Natural killer cell (primary cell): ENCODE data around the gene TEKT3. TPM values are rescaled to one million over a fixed set of nuclear protein-coding genes. Genes with fewer than 3 reads are reported as not detected.

ENCODE experiments used
- ATAC-seq, 3 donors: fragments of 150-1000 bp in 2 of 3; fragments of 200-7000 bp in 1 of 3; cut with Tn5 transposase; 1 replicate in 1 of 3; 2 replicates in 2 of 3; pipeline ENCODE4 v1.10.0; 2021; ENCODE audit warnings: mild to moderate bottlenecking in 2 of 3, moderate library complexity in 2 of 3
- DNase-seq, 2 donors: peaks; one replicate each; pipeline versions ENCODE4 v3.0.0 to v3.0.0-alpha.2; 2013 to 2021; ENCODE audit warnings: mixed read lengths in 1 of 2
- H3K27ac ChIP-seq: one replicate; pipeline ENCODE4 v1.5.1; 2013; ENCODE audit warnings: mild to moderate bottlenecking, low read length
- H3K27me3 ChIP-seq: one replicate; pipeline ENCODE4 v1.6.1; 2013; ENCODE audit warnings: low read length; ENCODE audit not compliant: control insufficient read depth, insufficient read depth
- H3K36me3 ChIP-seq: one replicate; pipeline ENCODE4 v1.6.1; 2013; ENCODE audit warnings: low read length; ENCODE audit not compliant: control insufficient read depth, insufficient read depth
- H3K4me1 ChIP-seq: one replicate; pipeline ENCODE4 v1.6.1; 2013; ENCODE audit warnings: low read length; ENCODE audit not compliant: control insufficient read depth, insufficient read depth
- H3K4me3 ChIP-seq: one replicate; pipeline ENCODE4 v1.5.1; 2013; ENCODE audit warnings: low read length
- H3K9me3 ChIP-seq: one replicate; pipeline ENCODE4 v1.6.1; 2013; ENCODE audit warnings: low read length; ENCODE audit not compliant: control insufficient read depth, insufficient read depth
- H3K27ac Mint-ChIP-seq, 2 donors: one replicate each; pipeline ENCODE4 v1.8.0; 2022; ENCODE audit warnings: mild to moderate bottlenecking in 2 of 2, mixed read lengths in 2 of 2, moderate library complexity in 1 of 2
- H3K27me3 Mint-ChIP-seq, 2 donors: one replicate each; pipeline ENCODE4 v1.8.0; 2022; ENCODE audit warnings: low read depth in 2 of 2, mixed read lengths in 2 of 2
- H3K36me3 Mint-ChIP-seq: one replicate; pipeline ENCODE4 v1.8.0; 2022; ENCODE audit warnings: mixed read lengths
- H3K4me1 Mint-ChIP-seq, 2 donors: one replicate each; pipeline ENCODE4 v1.8.0; 2022; ENCODE audit warnings: mixed read lengths in 2 of 2
- H3K4me3 Mint-ChIP-seq: one replicate; pipeline ENCODE4 v1.8.0; 2022; ENCODE audit warnings: mild to moderate bottlenecking, moderate library complexity, mixed read lengths
- H3K9me3 Mint-ChIP-seq, 2 donors: one replicate each; pipeline ENCODE4 v1.8.0; 2022; ENCODE audit warnings: mixed read lengths in 2 of 2
- WGBS: methylation state at CpG from one replicate; pipeline ENCODE4 v1.1.7; 2013; ENCODE audit warnings: missing lambda C conversion rate; ENCODE audit not compliant: insufficient coverage; 5-methylcytosine and 5-hydroxymethylcytosine counted together
- intact Hi-C: fragments of 100-400 bp; cut with micrococcal nuclease; formaldehyde crosslinking; loops from one replicate; pipeline ENCODE4 v1.14.2; 2022
- total RNA-seq, 4 donors: library from RNA; stranded (reverse); fragments of 120-200 nt in 1 of 4; gene quantifications; one replicate each; pipeline versions ENCODE4 v1.2.3 to v1.2.4, GENCODE V29; 2013 to 2022
- TF ChIP-seq, protein P1 (sequence below): fragments of 200-600 bp; IDR thresholded peaks from one replicate; pipeline ENCODE4 v1.8.0; 2022; ENCODE audit warnings: antibody characterized with exemption

Gene TEKT3
- total RNA-seq, 3 donors from 2014 or later (not counting 1 experiment from before 2014, with no cell fraction given): 0.39 to 1.3 (median 0.58) TPM

GRCh38 chr17:15309236-15309635, 32.2 kb downstream of the TEKT3 start:
- intact Hi-C loops: no loop called here
- DNase-seq (no peak), ATAC-seq (no peak)
- no peaks in the 10 kb centered on the region for H3K27me3 ChIP-seq
- TF ChIP-seq, protein P1, sequence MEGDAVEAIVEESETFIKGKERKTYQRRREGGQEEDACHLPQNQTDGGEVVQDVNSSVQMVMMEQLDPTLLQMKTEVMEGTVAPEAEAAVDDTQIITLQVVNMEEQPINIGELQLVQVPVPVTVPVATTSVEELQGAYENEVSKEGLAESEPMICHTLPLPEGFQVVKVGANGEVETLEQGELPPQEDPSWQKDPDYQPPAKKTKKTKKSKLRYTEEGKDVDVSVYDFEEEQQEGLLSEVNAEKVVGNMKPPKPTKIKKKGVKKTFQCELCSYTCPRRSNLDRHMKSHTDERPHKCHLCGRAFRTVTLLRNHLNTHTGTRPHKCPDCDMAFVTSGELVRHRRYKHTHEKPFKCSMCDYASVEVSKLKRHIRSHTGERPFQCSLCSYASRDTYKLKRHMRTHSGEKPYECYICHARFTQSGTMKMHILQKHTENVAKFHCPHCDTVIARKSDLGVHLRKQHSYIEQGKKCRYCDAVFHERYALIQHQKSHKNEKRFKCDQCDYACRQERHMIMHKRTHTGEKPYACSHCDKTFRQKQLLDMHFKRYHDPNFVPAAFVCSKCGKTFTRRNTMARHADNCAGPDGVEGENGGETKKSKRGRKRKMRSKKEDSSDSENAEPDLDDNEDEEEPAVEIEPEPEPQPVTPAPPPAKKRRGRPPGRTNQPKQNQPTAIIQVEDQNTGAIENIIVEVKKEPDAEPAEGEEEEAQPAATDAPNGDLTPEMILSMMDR: no peak
- Mint-ChIP-seq H3K27me3 (no peaks in the 10 kb centered on the region), H3K27ac (no peak overlapping the region), H3K9me3 (no peaks in the 10 kb centered on the region), H3K4me3 (no peak overlapping the region), H3K4me1 (no peaks in the 10 kb centered on the region), H3K36me3 (no peaks in the 10 kb centered on the region)
- H3K9me3 ChIP-seq: no peaks in the 10 kb centered on the region
- WGBS: 91% methylated on average over 3 of the region's 3 CpGs
- no peak overlapping the region for H3K4me3 ChIP-seq
- H3K36me3 ChIP-seq: no peaks in the 10 kb centered on the region
- no peak overlapping the region for H3K27ac ChIP-seq
- no peaks in the 10 kb centered on the region for H3K4me1 ChIP-seq

- no peaks in the 10 kb centered on the region for H3K4me1 Mint-ChIP-seq
- peaks cover 0 to 3% of the 10 kb centered on the region in 2 donors for H3K27me3 Mint-ChIP-seq
- Histone ChIP-seq H3K27ac (no peak overlapping the region), H3K36me3 (no peaks in the 10 kb centered on the region), H3K4me1 (no peaks in the 10 kb centered on the region), H3K4me3 (no peak overlapping the region), H3K9me3 (no peaks in the 10 kb centered on the region), H3K27me3 (no peaks in the 10 kb centered on the region)
- 80% methylated on average over 7 of the region's 7 CpGs for WGBS
- ATAC-seq (no peak), DNase-seq (no peak)
- no peaks in the 10 kb centered on the region for H3K36me3 Mint-ChIP-seq
- intact Hi-C loops: no loop called here
- H3K9me3 Mint-ChIP-seq: no peaks in the 10 kb centered on the region
- H3K27ac Mint-ChIP-seq: no peak overlapping the region
- TF ChIP-seq, protein P1: no peak
- no peak overlapping the region for H3K4me3 Mint-ChIP-seq
Measured at GRCh38 chr17:15308758-15309157, 32.6 kb downstream of the TEKT3 start.

DNA sequence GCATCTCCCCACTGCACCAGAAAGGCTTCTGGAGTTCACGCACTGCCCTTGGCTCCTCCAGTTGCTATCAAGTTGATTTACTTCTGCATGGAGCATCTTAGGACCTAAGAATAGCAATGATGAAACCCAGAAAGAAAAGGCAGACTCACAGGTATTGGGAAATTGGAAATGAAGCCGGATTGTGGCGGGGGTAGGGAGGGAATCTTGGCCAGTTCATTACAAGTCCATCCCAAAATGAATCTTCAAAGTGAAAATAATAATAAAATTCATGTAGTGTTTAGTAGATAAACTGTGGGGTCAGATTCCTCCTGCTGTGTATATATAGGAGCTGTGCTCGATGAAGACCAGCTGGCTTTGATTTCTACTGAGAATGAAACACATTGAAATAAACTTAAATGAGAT, 33.7 kb downstream of the TEKT3 start:
- no peak overlapping the region for H3K4me3 Mint-ChIP-seq
- Histone ChIP-seq H3K9me3 (no peaks in the 10 kb centered on the region), H3K4me3 (no peak overlapping the region), H3K27me3 (no peaks in the 10 kb centered on the region), H3K36me3 (no peaks in the 10 kb centered on the region), H3K4me1 (no peaks in the 10 kb centered on the region), H3K27ac (no peak overlapping the region)
- no peaks in the 10 kb centered on the region for H3K4me1 Mint-ChIP-seq
- WGBS: 91% methylated on average over 2 of the region's 4 CpGs
- intact Hi-C loops: no loop called here
- peaks cover 0 to 9% of the 10 kb centered on the region in 2 donors for H3K27me3 Mint-ChIP-seq
- no peak for DNase-seq
- ATAC-seq: no peak
- no peak overlapping the region for H3K27ac Mint-ChIP-seq
- H3K9me3 Mint-ChIP-seq: no peaks in the 10 kb centered on the region
- TF ChIP-seq, protein P1: no peak
- H3K36me3 Mint-ChIP-seq: no peaks in the 10 kb centered on the region

DNA sequence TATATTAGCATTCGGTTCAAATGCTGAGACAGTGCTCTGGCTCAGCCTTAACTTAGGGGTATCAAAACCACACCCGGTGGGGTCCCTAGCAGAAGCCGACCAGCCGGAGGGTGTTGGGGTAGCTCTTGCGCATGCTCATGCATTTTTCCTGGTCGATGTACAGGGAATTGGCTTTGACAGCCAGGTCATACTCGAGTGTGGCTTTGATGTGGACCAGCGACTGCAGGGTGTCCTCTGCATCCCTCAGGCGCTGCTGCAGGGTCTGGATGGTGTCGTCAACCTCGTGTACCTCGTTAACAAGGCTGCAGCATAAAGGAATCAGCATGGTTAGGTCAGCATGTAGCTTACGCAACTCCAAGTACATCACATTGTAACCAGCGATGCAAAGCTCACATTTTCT, 37.5 kb downstream of the TEKT3 start:
- H3K4me1 Mint-ChIP-seq: no peaks in the 10 kb centered on the region
- Histone ChIP-seq H3K36me3 (no peaks in the 10 kb centered on the region), H3K27ac (no peak overlapping the region), H3K4me1 (no peaks in the 10 kb centered on the region), H3K9me3 (no peaks in the 10 kb centered on the region), H3K27me3 (no peaks in the 10 kb centered on the region), H3K4me3 (no peak overlapping the region)
- H3K27ac Mint-ChIP-seq: no peak overlapping the region
- 86% methylated on average over 13 of the region's 14 CpGs for WGBS
- intact Hi-C loops: no loop called here
- DNase-seq: no peak
- peaks cover 5 to 17% of the 10 kb centered on the region in 2 donors for H3K27me3 Mint-ChIP-seq
- TF ChIP-seq, protein P1: no peak
- no peak overlapping the region for H3K4me3 Mint-ChIP-seq
- ATAC-seq: no peak
- H3K9me3 Mint-ChIP-seq: no peaks in the 10 kb centered on the region
- H3K36me3 Mint-ChIP-seq: no peaks in the 10 kb centered on the region
